Sigmoid colon (tissue), 7 donors: Measurements from ENCODE around the gene COBLL1. TPM values are rescaled to one million over a fixed set of nuclear protein-coding genes. Genes with fewer than 3 reads are reported as not detected.

Experiments
- DNase-seq: peaks from one replicate; pipeline ENCODE4 v3.0.0-alpha.2; 2019
- H3K27ac ChIP-seq, 4 donors: fragments of 200-600 bp; sonication (generic); one replicate each; pipeline ENCODE4 v1.5.1; 2016 to 2019; ENCODE audit warnings: mild to moderate bottlenecking in 1 of 4
- H3K27me3 ChIP-seq, 3 donors: fragments of 200-600 bp; sonication (generic); one replicate each; pipeline ENCODE4 v1.5.1; 2019; ENCODE audit warnings: mild to moderate bottlenecking in 1 of 3
- H3K36me3 ChIP-seq, 4 donors: fragments of 200-600 bp; sonication (generic); one replicate each; pipeline ENCODE4 v1.5.1; 2016 to 2019
- H3K4me1 ChIP-seq, 4 donors: fragments of 200-600 bp; sonication (generic); one replicate each; pipeline ENCODE4 v1.5.1; 2017 to 2019
- H3K4me3 ChIP-seq, 4 donors: fragments of 200-600 bp; sonication (generic); one replicate each; pipeline ENCODE4 v1.5.1; 2017 to 2019; ENCODE audit warnings: mild to moderate bottlenecking in 2 of 4, moderate library complexity in 1 of 4
- H3K9me3 ChIP-seq, 4 donors: fragments of 200-600 bp in 3 of 4; sonication (generic) in 3 of 4; one replicate each; pipeline versions ENCODE4 v1.5.1 to v1.6.1; 2013 to 2019
- EP300 ChIP-seq, 4 donors: sonication (generic); formaldehyde crosslinking; IDR thresholded peaks; one replicate each; pipeline ENCODE4 v1.6.1; 2017; ENCODE audit warnings: antibody characterized with exemption in 4 of 4
- POLR2A ChIP-seq, 2 donors: fragments of 450-650 bp; IDR thresholded peaks; one replicate each; pipeline ENCODE4 v1.6.1; 2016; ENCODE audit warnings: antibody characterized with exemption in 2 of 2, mild to moderate bottlenecking in 2 of 2, moderate library complexity in 2 of 2
- POLR2AphosphoS5 ChIP-seq, 4 donors: sonication (generic); formaldehyde crosslinking; IDR thresholded peaks; one replicate each; pipeline ENCODE4 v1.6.1; 2017; ENCODE audit warnings: antibody characterized with exemption in 4 of 4
- WGBS, 2 donors: extraction: QIAGEN DNeasy Blood & Tissue Kit; methylation state at CpG; one replicate each; pipeline ENCODE4 v1.1.7; 2013; 5-methylcytosine and 5-hydroxymethylcytosine counted together
- intact Hi-C: fragments of 100-400 bp; cut with DNase I; formaldehyde crosslinking; loops from one replicate; pipeline ENCODE4 v1.15.1; 2023
- polyA plus RNA-seq, 3 donors: library from polyadenylated mRNA; stranded (reverse); fragments of 200-250 nt; gene quantifications; one replicate each; pipeline ENCODE4 v1.2.3, GENCODE V29; 2013
- total RNA-seq, 4 donors: library from RNA; depleted of rRNA; stranded (reverse); fragments of >200 nt; gene quantifications; one replicate each; pipeline ENCODE4 v1.1.0, GENCODE V29; 2016
- TF ChIP-seq, protein P1 (sequence below), 4 experiments: fragments of 450-650 bp in 3 of 4; fragments of 200-600 bp in 1 of 4; IDR thresholded peaks; one replicate each; pipeline ENCODE4 v1.5.1; 2016 to 2019; ENCODE audit warnings: antibody characterized with exemption in 4 of 4, mild to moderate bottlenecking in 3 of 4, moderate library complexity in 2 of 4
- donor health status: healthy with polysubstance abuse.
- donor health status: Bipolar disorder and iron deficiency.
- donor health status: healthy.

The COBLL1 gene
- total and polyA plus RNA-seq, 7 donors, result 3.9 to 22.4 (median 17.6) TPM

GRCh38 chr2:164737612-164738081 is 104.0 kb downstream of the COBLL1 start:
- Histone ChIP-seq H3K27ac (no peak overlapping the region), H3K27me3 (no peaks in the 10 kb centered on the region), H3K36me3 (no peaks in the 10 kb centered on the region), H3K4me3 (no peak overlapping the region), H3K4me1 (peaks cover 0 to 23% (median 12%) of the 10 kb centered on the region in 4 donors), H3K9me3 (no peaks in the 10 kb centered on the region)
- peak in 1 of 4 donors; percentile 13 for TF ChIP-seq POLR2AphosphoS5 (IDR thresholded peaks at IDR 0.05)
- TF ChIP-seq, protein P1, sequence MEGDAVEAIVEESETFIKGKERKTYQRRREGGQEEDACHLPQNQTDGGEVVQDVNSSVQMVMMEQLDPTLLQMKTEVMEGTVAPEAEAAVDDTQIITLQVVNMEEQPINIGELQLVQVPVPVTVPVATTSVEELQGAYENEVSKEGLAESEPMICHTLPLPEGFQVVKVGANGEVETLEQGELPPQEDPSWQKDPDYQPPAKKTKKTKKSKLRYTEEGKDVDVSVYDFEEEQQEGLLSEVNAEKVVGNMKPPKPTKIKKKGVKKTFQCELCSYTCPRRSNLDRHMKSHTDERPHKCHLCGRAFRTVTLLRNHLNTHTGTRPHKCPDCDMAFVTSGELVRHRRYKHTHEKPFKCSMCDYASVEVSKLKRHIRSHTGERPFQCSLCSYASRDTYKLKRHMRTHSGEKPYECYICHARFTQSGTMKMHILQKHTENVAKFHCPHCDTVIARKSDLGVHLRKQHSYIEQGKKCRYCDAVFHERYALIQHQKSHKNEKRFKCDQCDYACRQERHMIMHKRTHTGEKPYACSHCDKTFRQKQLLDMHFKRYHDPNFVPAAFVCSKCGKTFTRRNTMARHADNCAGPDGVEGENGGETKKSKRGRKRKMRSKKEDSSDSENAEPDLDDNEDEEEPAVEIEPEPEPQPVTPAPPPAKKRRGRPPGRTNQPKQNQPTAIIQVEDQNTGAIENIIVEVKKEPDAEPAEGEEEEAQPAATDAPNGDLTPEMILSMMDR (IDR thresholded peaks at IDR 0.05), result peak; percentile 39 to 71 (median 70)
- TF ChIP-seq EP300 (IDR thresholded peaks at IDR 0.05), result no peak
- 2 to 3% methylated on average over 9 of the region's 9 CpGs for WGBS, 2 donors
- DNase-seq, result peak; percentile 79
- intact Hi-C loops, result loop anchor here (1.0 to 10.0 kb wide), 3 partner anchors 104 to 557 kb away; partner anchors contain the start of gene COBLL1

- intact Hi-C loops, result loop anchor here (10.0 kb wide), 1 partner anchor 559 kb away; no protein-coding TSS in a partner anchor
- WGBS, 2 donors, result 15 to 36% methylated on average over 4 of the region's 4 CpGs
- Histone ChIP-seq H3K4me3 (no peak overlapping the region), H3K9me3 (no peaks in the 10 kb centered on the region), H3K4me1 (peaks cover 0 to 22% (median 10%) of the 10 kb centered on the region in 4 donors), H3K27me3 (no peaks in the 10 kb centered on the region), H3K36me3 (no peaks in the 10 kb centered on the region), H3K27ac (no peak overlapping the region)
- TF ChIP-seq EP300 (IDR thresholded peaks at IDR 0.05) (no peak), POLR2AphosphoS5 (IDR thresholded peaks at IDR 0.05) (no peak), POLR2A (IDR thresholded peaks at IDR 0.05) (no peak)
- TF ChIP-seq, protein P1 (IDR thresholded peaks at IDR 0.05), result no peak
- no peak for DNase-seq
Measured at GRCh38 chr2:164735309-164735919, 106.2 kb downstream of the COBLL1 start.

- DNase-seq, result no peak
- Histone ChIP-seq H3K27me3 (no peaks in the 10 kb centered on the region), H3K9me3 (no peaks in the 10 kb centered on the region), H3K36me3 (no peaks in the 10 kb centered on the region), H3K27ac (no peak overlapping the region), H3K4me3 (no peak overlapping the region), H3K4me1 (peaks cover 0 to 16% (median 6%) of the 10 kb centered on the region in 4 donors)
- TF ChIP-seq EP300 (IDR thresholded peaks at IDR 0.05) (no peak), POLR2A (IDR thresholded peaks at IDR 0.05) (no peak), POLR2AphosphoS5 (IDR thresholded peaks at IDR 0.05) (no peak)
- TF ChIP-seq, protein P1 (IDR thresholded peaks at IDR 0.05), result no peak
- intact Hi-C loops, result loop anchor here (10.0 kb wide), 1 partner anchor 561 kb away; no protein-coding TSS in a partner anchor
- WGBS, 2 donors, result 86 to 87% methylated on average over 3 of the region's 3 CpGs
Measured at GRCh38 chr2:164734196-164734595, 107.4 kb downstream of the COBLL1 start.

DNA sequence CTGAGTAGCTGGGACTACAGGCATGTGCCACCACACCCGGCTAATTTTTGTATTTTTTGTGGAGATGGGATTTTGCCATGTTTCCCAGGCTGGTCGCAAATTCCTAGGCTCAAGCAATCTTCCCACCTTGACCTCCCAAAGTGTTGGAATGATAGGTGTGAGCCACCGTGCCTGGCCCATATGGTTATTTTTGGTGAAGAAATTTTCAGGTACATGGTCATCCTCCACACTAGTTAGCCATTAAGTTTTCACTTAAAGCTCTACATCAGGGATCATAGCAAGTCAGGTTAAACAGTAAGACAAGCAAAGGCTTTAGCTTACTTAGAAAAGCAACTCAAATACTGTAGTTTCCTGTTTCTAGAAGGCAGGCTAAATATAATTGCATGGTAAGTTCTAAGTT is 116.1 kb downstream of the COBLL1 start:
- 77 to 78% methylated on average over 3 of the region's 3 CpGs for WGBS, 2 donors
- intact Hi-C loops, result no loop called here
- H3K9me3 ChIP-seq, result no peaks in the 10 kb centered on the region

More for the DNA sequence above, 116.1 kb downstream of the COBLL1 start:
- peaks cover 0 to 5% (median 0%) of the 10 kb centered on the region in 4 donors for H3K36me3 ChIP-seq
- TF ChIP-seq EP300 (IDR thresholded peaks at IDR 0.05) (no peak), POLR2A (IDR thresholded peaks at IDR 0.05) (no peak), POLR2AphosphoS5 (IDR thresholded peaks at IDR 0.05) (no peak)
- TF ChIP-seq, protein P1 (IDR thresholded peaks at IDR 0.05), result no peak
- H3K4me3 ChIP-seq, result no peak overlapping the region
- H3K4me1 ChIP-seq, result peaks cover 0 to 12% (median 2%) of the 10 kb centered on the region in 4 donors
- no peak overlapping the region for H3K27ac ChIP-seq
- DNase-seq, result no peak
- H3K27me3 ChIP-seq, result no peaks in the 10 kb centered on the region
